Measurements from ENCODE around the gene CBLC.

CBLC gene

GRCh38 chr19:44753932-44754749, 23.5 kb upstream of the CBLC start (continued):
- TF ChIP-seq ZSCAN18 (tag by site-specific recombination; IDR thresholded peaks at IDR 0.05), result no peak
- TF ChIP-seq ZNF596 (tag by site-specific recombination; IDR thresholded peaks at IDR 0.05), result no peak
- no peak for TF ChIP-seq ZSCAN30 (tag by site-specific recombination; IDR thresholded peaks at IDR 0.05)
- TF ChIP-seq ZNF114 (tag by site-specific recombination; IDR thresholded peaks at IDR 0.05), result no peak
- no peak for TF ChIP-seq ZNF354C (tag by site-specific recombination; IDR thresholded peaks at IDR 0.05; ENCODE audit: borderline replicate concordance, low read depth)
- no peak for TF ChIP-seq ZNF26 (tag by site-specific recombination; IDR thresholded peaks at IDR 0.05)
- peak; percentile 94 for TF ChIP-seq PRDM10 (tag by site-specific recombination; IDR thresholded peaks at IDR 0.05)
- no peak for TF ChIP-seq ZNF621 (tag by site-specific recombination; IDR thresholded peaks at IDR 0.05)
- peak; percentile 96 for TF ChIP-seq ZBTB48 (tag by site-specific recombination; IDR thresholded peaks at IDR 0.05)
- no peak for TF ChIP-seq ZNF416 (tag by site-specific recombination; IDR thresholded peaks at IDR 0.05)
- TF ChIP-seq RBAK (tag by site-specific recombination; IDR thresholded peaks at IDR 0.05), result no peak
- TF ChIP-seq PATZ1 (tag by site-specific recombination; IDR thresholded peaks at IDR 0.05), result peak; percentile 85
- TF ChIP-seq ZNF155 (tag by site-specific recombination; IDR thresholded peaks at IDR 0.05), result no peak
- TF ChIP-seq ZNF792 (tag by site-specific recombination; IDR thresholded peaks at IDR 0.05), result no peak
- no peak for TF ChIP-seq ZNF112 (tag by site-specific recombination; IDR thresholded peaks at IDR 0.05)
- peak; percentile 69 for TF ChIP-seq SCRT1 (tag by site-specific recombination; IDR thresholded peaks at IDR 0.05; ENCODE audit: borderline replicate concordance)
- TF ChIP-seq ZNF366 (tag by site-specific recombination; conservative IDR thresholded peaks at IDR 0.05), result 0 out of 2 replicates have a peak, but pooled peaks have one; percentile 16
- no peak for TF ChIP-seq ZBTB8A (tag by site-specific recombination; IDR thresholded peaks at IDR 0.05)
- TF ChIP-seq SP3 (tag by site-specific recombination; IDR thresholded peaks at IDR 0.05), result peak; percentile 67
- TF ChIP-seq SCRT2 (tag by site-specific recombination; IDR thresholded peaks at IDR 0.05), result peak; percentile 97
- TF ChIP-seq TRIM28 (IDR thresholded peaks at IDR 0.05; ENCODE audit: borderline replicate concordance, low read length), result no peak
- TF ChIP-seq ZNF837 (tag by site-specific recombination; IDR thresholded peaks at IDR 0.05), result no peak
- TF ChIP-seq ZNF600 (tag by site-specific recombination; IDR thresholded peaks at IDR 0.05), result no peak
- TF ChIP-seq ZNF169 (tag by site-specific recombination; IDR thresholded peaks at IDR 0.05), result no peak
- no peak for TF ChIP-seq SALL2 (tag by site-specific recombination; IDR thresholded peaks at IDR 0.05; ENCODE audit: borderline replicate concordance)
- TF ChIP-seq ZNF449 (tag by site-specific recombination; IDR thresholded peaks at IDR 0.05), result no peak
- no peak for TF ChIP-seq YY1 (tag by site-specific recombination; IDR thresholded peaks at IDR 0.05)
- no peak for TF ChIP-seq REPIN1 (tag by site-specific recombination; IDR thresholded peaks at IDR 0.05; ENCODE audit: low read depth)
- TF ChIP-seq SETDB1 (IDR thresholded peaks at IDR 0.05; ENCODE audit: insufficient read length, low read length), result no peak
- TF ChIP-seq KLF10 (tag by site-specific recombination; IDR thresholded peaks at IDR 0.05), result no peak
- TF ChIP-seq ZNF274 (IDR thresholded peaks at IDR 0.05; ENCODE audit: low read length), result no peak
- no peak for TF ChIP-seq ZNF274 (tag by site-specific recombination; IDR thresholded peaks at IDR 0.05; ENCODE audit: borderline replicate concordance)
